SK-N-SH (cell line): ENCODE measurements around the gene MAP4K4. TPM values are rescaled to one million over a fixed set of nuclear protein-coding genes. Genes with fewer than 3 reads are reported as not detected.

Experiments used
- CTCF ChIA-PET: fragments of 300-600, 350-600 bp; formaldehyde crosslinking; extraction: SDS; loops from one replicate; lab custom pipeline; 2021; lab: Yijun Ruan, JAX
- POLR2A ChIA-PET: fragments of 350-600 bp; sonication (Branson Sonifier 250); formaldehyde crosslinking; extraction: SDS; loops from one replicate; lab custom pipeline; 2020; ENCODE audit warnings: antibody characterized with exemption, inconsistent platforms; lab: Yijun Ruan, JAX
- DNase-seq: peaks from one replicate; pipeline ENCODE4 v3.0.0; 2012
- H2AFZ ChIP-seq: fragments of 200-600 bp; sonication (generic); 2 replicates; pipeline ENCODE4 v1.8.1; 2016; ENCODE audit warnings: antibody characterized with exemption, mild to moderate bottlenecking, low read depth
- H3F3A ChIP-seq: fragments of 200-600 bp; sonication (generic); replicated peaks from 2 replicates; pipeline ENCODE3; 2016; ENCODE audit warnings: antibody characterized with exemption, mild to moderate bottlenecking; ENCODE audit not compliant: insufficient read depth
- H3K27ac ChIP-seq, 2 experiments: fragments of 200-500 bp in 1 of 2; fragments of 200-600 bp in 1 of 2; sonication (Bioruptor generic) in 1 of 2; sonication (generic), shearing (Covaris generic) in 1 of 2; 2 replicates each; pipeline versions ENCODE4 v1.5.1 to v1.6.1; 2014 to 2016; ENCODE audit warnings: low read depth in 2 of 2, inconsistent platforms in 1 of 2, low read length in 1 of 2, mild to moderate bottlenecking in 1 of 2, mixed read lengths in 1 of 2
- H3K27me3 ChIP-seq: fragments of 200-600 bp; sonication (generic), shearing (Covaris generic); 2 replicates; pipeline ENCODE4 v1.6.1; 2016; ENCODE audit warnings: mixed run types; ENCODE audit not compliant: insufficient read depth
- H3K36me3 ChIP-seq, 2 experiments: fragments of 200-500 bp in 1 of 2; fragments of 200-600 bp in 1 of 2; sonication (Bioruptor generic) in 1 of 2; sonication (generic) in 1 of 2; replicated peaks in 1 of 2; 2 replicates each; pipeline versions ENCODE3 to v1.5.1; 2014 to 2016; ENCODE audit warnings: low read length in 1 of 2, mild to moderate bottlenecking in 1 of 2; ENCODE audit not compliant: insufficient read depth in 2 of 2, control insufficient read depth in 1 of 2
- H3K4me1 ChIP-seq, 2 experiments: fragments of 200-500 bp in 1 of 2; fragments of 200-600 bp in 1 of 2; sonication (Bioruptor generic) in 1 of 2; sonication (generic), shearing (Covaris generic) in 1 of 2; 2 replicates each; pipeline versions ENCODE4 v1.5.1 to v1.6.1; 2014 to 2016; ENCODE audit warnings: low read depth in 1 of 2, low read length in 1 of 2, mixed run types in 1 of 2; ENCODE audit not compliant: insufficient read depth in 2 of 2, control insufficient read depth in 1 of 2
- H3K4me2 ChIP-seq: fragments of 200-600 bp; sonication (generic), shearing (Covaris generic); 2 replicates; pipeline ENCODE4 v1.6.1; 2017; ENCODE audit warnings: mixed run types
- H3K4me3 ChIP-seq, 2 experiments: fragments of 200-500 bp in 1 of 2; fragments of 200-600 bp in 1 of 2; sonication (Bioruptor generic) in 1 of 2; sonication (generic), shearing (Covaris generic) in 1 of 2; 2 replicates each; pipeline versions ENCODE4 v1.5.1 to v1.8.1; 2014 to 2016; ENCODE audit warnings: low read depth in 2 of 2, inconsistent platforms in 1 of 2, low read length in 1 of 2, mild to moderate bottlenecking in 1 of 2, mixed read lengths in 1 of 2, moderate library complexity in 1 of 2
- H3K79me2 ChIP-seq: fragments of 200-600 bp; sonication (generic); 2 replicates; pipeline ENCODE4 v1.8.1; 2017; ENCODE audit warnings: mild to moderate bottlenecking; ENCODE audit not compliant: insufficient read depth
- H3K9ac ChIP-seq: fragments of 200-600 bp; sonication (generic); 2 replicates; pipeline ENCODE4 v1.6.1; 2017; ENCODE audit warnings: mixed run types
- H3K9me2 ChIP-seq: fragments of 200-600 bp; sonication (generic); 2 replicates; pipeline ENCODE4 v1.6.1; 2017; ENCODE audit warnings: mixed run types
- H3K9me3 ChIP-seq: fragments of 200-600 bp; sonication (generic); 2 replicates; pipeline ENCODE4 v1.6.1; 2017; ENCODE audit warnings: mixed run types, mild to moderate bottlenecking, moderate library complexity
- H4K20me1 ChIP-seq: fragments of 200-600 bp; sonication (generic); 2 replicates; pipeline ENCODE4 v1.6.1; 2017; ENCODE audit warnings: mild to moderate bottlenecking, mixed run types; ENCODE audit not compliant: insufficient read depth
- CHD2 ChIP-seq: fragments of 150-350 bp; IDR thresholded peaks from 2 replicates; pipeline ENCODE4 v1.6.1; 2018; ENCODE audit warnings: low read length; ENCODE audit not compliant: partially characterized antibody
- ELF1 ChIP-seq: IDR thresholded peaks from 2 replicates; pipeline ENCODE4 v1.4.0; 2012
- EP300 ChIP-seq, 2 experiments: IDR thresholded peaks; 2 replicates each; pipeline versions ENCODE4 v1.4.0 to v1.6.1; 2012; ENCODE audit warnings: borderline replicate concordance in 1 of 2, low read depth in 1 of 2, low read length in 1 of 2
- EZH2phosphoT487 ChIP-seq: fragments of 200-600 bp; sonication (generic); IDR thresholded peaks from 2 replicates; pipeline ENCODE4 v1.6.1; 2017; ENCODE audit warnings: low read depth, mixed run types, mild to moderate bottlenecking, antibody characterized with exemption, moderate library complexity, borderline replicate concordance
- FOXJ3 ChIP-seq: sonication (generic); formaldehyde crosslinking; IDR thresholded peaks from 2 replicates; pipeline ENCODE4 v1.5.1; 2020; ENCODE audit warnings: mild to moderate bottlenecking, missing genetic modification reagents
- GATA2 ChIP-seq: sonication (generic); formaldehyde crosslinking; IDR thresholded peaks from 2 replicates; pipeline ENCODE4 v1.5.0; 2020; ENCODE audit warnings: mild to moderate bottlenecking, missing genetic modification reagents
- IRF3 ChIP-seq: fragments of 150-350 bp; IDR thresholded peaks from 2 replicates; pipeline ENCODE4 v1.6.1; 2016; ENCODE audit warnings: mild to moderate bottlenecking, low read depth, low read length
- NRF1 ChIP-seq: IDR thresholded peaks from 2 replicates; pipeline ENCODE4 v1.6.1; 2012; ENCODE audit warnings: low read depth, mild to moderate bottlenecking, low read length
- POLR2AphosphoS5 ChIP-seq: IDR thresholded peaks from 2 replicates; pipeline ENCODE4 v1.6.1; 2012; ENCODE audit warnings: low read depth, low read length
- SIN3A ChIP-seq: IDR thresholded peaks from 2 replicates; pipeline ENCODE4 v1.6.1; 2012; ENCODE audit warnings: low read depth, mild to moderate bottlenecking, low read length, moderate library complexity, borderline replicate concordance
- TAF1 ChIP-seq: IDR thresholded peaks from 2 replicates; pipeline ENCODE4 v1.6.1; 2012; ENCODE audit warnings: low read depth, mild to moderate bottlenecking, low read length, moderate library complexity, borderline replicate concordance
- TCF12 ChIP-seq: IDR thresholded peaks from 2 replicates; pipeline ENCODE4 v1.4.0; 2012
- USF1 ChIP-seq: IDR thresholded peaks from 2 replicates; pipeline ENCODE4 v1.4.0; 2012; ENCODE audit warnings: low read depth, borderline replicate concordance
- USF2 ChIP-seq: fragments of 150-350 bp; IDR thresholded peaks from 2 replicates; pipeline ENCODE4 v1.6.1; 2017; ENCODE audit warnings: antibody characterized with exemption, low read length, low read depth, borderline replicate concordance
- YY1 ChIP-seq: IDR thresholded peaks from 2 replicates; pipeline ENCODE4 v1.4.0; 2012; ENCODE audit warnings: low read depth, mild to moderate bottlenecking
- WGBS: methylation state at CpG from one replicate; pipeline ENCODE4 v1.1.6; 2017; ENCODE audit warnings: low lambda C conversion rate; 5-methylcytosine and 5-hydroxymethylcytosine counted together
- polyA plus RNA-seq, 3 experiments: library from polyadenylated mRNA; depleted of rRNA; stranded (reverse); fragments of >200 nt; gene quantifications; 2 replicates each; pipeline ENCODE4 v1.2.3, GENCODE V29; 2012
- TF ChIP-seq, protein P1 (sequence below): IDR thresholded peaks from 2 replicates; pipeline ENCODE4 v1.4.0; 2012; ENCODE audit warnings: low read depth
- TF ChIP-seq, protein P2 (sequence below): fragments of 200-600 bp; sonication (generic); IDR thresholded peaks from 2 replicates; pipeline ENCODE4 v1.6.1; 2017; ENCODE audit warnings: antibody characterized with exemption, mild to moderate bottlenecking, moderate library complexity
- TF ChIP-seq, protein P3 (sequence below): IDR thresholded peaks from 2 replicates; pipeline ENCODE4 v1.4.0; 2012; ENCODE audit warnings: low read depth, borderline replicate concordance

The MAP4K4 gene
- polyA plus RNA-seq, 1 of the 3 experiments (the other 2 are of a cell fraction) = 72.9 TPM

DNA sequence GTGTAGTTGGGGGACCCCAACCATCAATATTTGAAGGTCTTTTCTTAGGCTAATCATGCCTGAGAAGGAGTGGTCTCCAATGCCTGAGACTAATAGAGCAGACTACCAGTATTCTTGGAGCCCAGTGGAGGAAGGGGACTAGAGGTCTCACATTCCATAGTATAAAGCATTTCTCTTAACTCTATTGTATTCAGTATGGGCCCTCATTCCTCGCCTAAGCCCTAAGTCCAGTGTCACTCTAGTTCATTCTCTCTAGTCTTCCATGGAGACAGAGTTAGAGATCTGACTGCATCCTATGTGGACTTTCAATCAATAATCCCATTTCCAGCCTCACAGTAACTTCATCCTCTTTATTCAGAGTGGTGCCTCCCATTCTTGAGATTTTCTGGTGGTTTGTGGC lies 29.7 kb upstream of the MAP4K4 start:
- H3K4me2 ChIP-seq = no peak overlapping the region
- no peaks in the 10 kb centered on the region for H3K9me2 ChIP-seq
- no peak for DNase-seq
- H3K9ac ChIP-seq = no peak overlapping the region
- no peaks in the 10 kb centered on the region for H4K20me1 ChIP-seq
- H3K4me1 ChIP-seq = no peaks in the 10 kb centered on the region
- CTCF ChIA-PET = interaction anchor here (1.0 to 1.2 kb wide), 2 partner anchors 103 to 572 kb away, joined by 3 to 4 read pairs; no protein-coding TSS in a partner anchor
- 88% methylated on average over 1 of the region's 1 CpG for WGBS
- H3K9me3 ChIP-seq = peaks cover 11% of the 10 kb centered on the region; the same call in 1 of the 2 replicates
- no peak overlapping the region for H3K4me3 ChIP-seq
- H3K27ac ChIP-seq = no peak overlapping the region
- H3K79me2 ChIP-seq = no peaks in the 10 kb centered on the region
- H3K27me3 ChIP-seq = no peaks in the 10 kb centered on the region
- POLR2A ChIA-PET = no interaction called here
- no peaks in the 10 kb centered on the region for H3K36me3 ChIP-seq
- no peaks in the 10 kb centered on the region for H3F3A ChIP-seq
- no peak overlapping the region for H2AFZ ChIP-seq
- no peak for TF ChIP-seq GATA2 (CRISPR knock-in tag)
- TF ChIP-seq EZH2phosphoT487 = no peak
- no peak for TF ChIP-seq YY1
- TF ChIP-seq USF2 = no peak
- no peak for TF ChIP-seq TCF12

DNA sequence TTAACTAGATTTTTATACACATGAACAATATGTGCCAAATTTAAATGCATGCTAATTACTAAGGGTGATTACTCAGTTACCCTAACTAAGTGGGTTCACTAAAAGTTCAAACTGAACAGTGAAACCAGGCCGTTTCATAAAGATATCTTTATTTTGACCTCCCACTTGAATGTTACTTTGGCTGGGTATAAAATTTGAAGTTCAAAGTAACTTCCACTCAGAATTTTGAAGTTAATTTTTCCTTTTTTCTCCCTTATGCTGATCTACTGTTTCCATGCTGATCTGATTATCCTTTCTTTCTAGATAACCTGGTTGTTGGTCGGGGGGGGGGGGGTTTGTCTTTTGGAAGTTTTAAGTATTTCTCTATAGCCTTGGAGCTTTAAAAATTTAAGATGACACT lies 25.5 kb upstream of the MAP4K4 start:
- H3K27me3 ChIP-seq = no peaks in the 10 kb centered on the region
- no peaks in the 10 kb centered on the region for H3F3A ChIP-seq
- no peak overlapping the region for H3K27ac ChIP-seq
- no peaks in the 10 kb centered on the region for H3K4me1 ChIP-seq
- ChIA-PET POLR2A (no interaction called here), CTCF (interaction anchor here (1.5 kb wide), 1 partner anchor 159 kb away, joined by 4 read pairs; no protein-coding TSS in a partner anchor)
- TF ChIP-seq GATA2 (CRISPR knock-in tag) (no peak), FOXJ3 (CRISPR knock-in tag) (no peak), TAF1 (no peak), USF2 (no peak), USF1 (no peak), TCF12 (no peak), SIN3A (no peak), EP300 (IDR thresholded peaks at IDR 0.05; ENCODE audit: borderline replicate concordance in 1 of 2, low read depth in 1 of 2, low read length in 1 of 2) (no peak), ELF1 (no peak), NRF1 (no peak), POLR2AphosphoS5 (no peak), CHD2 (no peak), IRF3 (no peak)
- TF ChIP-seq, protein P1, sequence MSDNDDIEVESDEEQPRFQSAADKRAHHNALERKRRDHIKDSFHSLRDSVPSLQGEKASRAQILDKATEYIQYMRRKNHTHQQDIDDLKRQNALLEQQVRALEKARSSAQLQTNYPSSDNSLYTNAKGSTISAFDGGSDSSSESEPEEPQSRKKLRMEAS = no peak
- TF ChIP-seq, protein P2, sequence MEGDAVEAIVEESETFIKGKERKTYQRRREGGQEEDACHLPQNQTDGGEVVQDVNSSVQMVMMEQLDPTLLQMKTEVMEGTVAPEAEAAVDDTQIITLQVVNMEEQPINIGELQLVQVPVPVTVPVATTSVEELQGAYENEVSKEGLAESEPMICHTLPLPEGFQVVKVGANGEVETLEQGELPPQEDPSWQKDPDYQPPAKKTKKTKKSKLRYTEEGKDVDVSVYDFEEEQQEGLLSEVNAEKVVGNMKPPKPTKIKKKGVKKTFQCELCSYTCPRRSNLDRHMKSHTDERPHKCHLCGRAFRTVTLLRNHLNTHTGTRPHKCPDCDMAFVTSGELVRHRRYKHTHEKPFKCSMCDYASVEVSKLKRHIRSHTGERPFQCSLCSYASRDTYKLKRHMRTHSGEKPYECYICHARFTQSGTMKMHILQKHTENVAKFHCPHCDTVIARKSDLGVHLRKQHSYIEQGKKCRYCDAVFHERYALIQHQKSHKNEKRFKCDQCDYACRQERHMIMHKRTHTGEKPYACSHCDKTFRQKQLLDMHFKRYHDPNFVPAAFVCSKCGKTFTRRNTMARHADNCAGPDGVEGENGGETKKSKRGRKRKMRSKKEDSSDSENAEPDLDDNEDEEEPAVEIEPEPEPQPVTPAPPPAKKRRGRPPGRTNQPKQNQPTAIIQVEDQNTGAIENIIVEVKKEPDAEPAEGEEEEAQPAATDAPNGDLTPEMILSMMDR = no peak
- TF ChIP-seq, protein P3, sequence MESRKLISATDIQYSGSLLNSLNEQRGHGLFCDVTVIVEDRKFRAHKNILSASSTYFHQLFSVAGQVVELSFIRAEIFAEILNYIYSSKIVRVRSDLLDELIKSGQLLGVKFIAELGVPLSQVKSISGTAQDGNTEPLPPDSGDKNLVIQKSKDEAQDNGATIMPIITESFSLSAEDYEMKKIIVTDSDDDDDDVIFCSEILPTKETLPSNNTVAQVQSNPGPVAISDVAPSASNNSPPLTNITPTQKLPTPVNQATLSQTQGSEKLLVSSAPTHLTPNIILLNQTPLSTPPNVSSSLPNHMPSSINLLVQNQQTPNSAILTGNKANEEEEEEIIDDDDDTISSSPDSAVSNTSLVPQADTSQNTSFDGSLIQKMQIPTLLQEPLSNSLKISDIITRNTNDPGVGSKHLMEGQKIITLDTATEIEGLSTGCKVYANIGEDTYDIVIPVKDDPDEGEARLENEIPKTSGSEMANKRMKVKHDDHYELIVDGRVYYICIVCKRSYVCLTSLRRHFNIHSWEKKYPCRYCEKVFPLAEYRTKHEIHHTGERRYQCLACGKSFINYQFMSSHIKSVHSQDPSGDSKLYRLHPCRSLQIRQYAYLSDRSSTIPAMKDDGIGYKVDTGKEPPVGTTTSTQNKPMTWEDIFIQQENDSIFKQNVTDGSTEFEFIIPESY = no peak
- H3K9me2 ChIP-seq = no peaks in the 10 kb centered on the region
- no peaks in the 10 kb centered on the region for H3K36me3 ChIP-seq
- H3K4me2 ChIP-seq = no peak overlapping the region
- no peaks in the 10 kb centered on the region for H4K20me1 ChIP-seq
- 2% methylated on average over 2 of the region's 2 CpGs for WGBS
- no peaks in the 10 kb centered on the region for H3K79me2 ChIP-seq
- H2AFZ ChIP-seq = no peak overlapping the region
- no peak overlapping the region for H3K4me3 ChIP-seq
- no peak overlapping the region for H3K9ac ChIP-seq
- H3K9me3 ChIP-seq = peaks cover 11% of the 10 kb centered on the region; the same call in 1 of the 2 replicates
- no peak for DNase-seq
